Measurements from ENCODE around the gene PRSS36. TPM values are rescaled to one million over a fixed set of nuclear protein-coding genes. Genes with fewer than 3 reads are reported as not detected.
A peak's percentile ranks its signal among the peaks of the same experiment; 100 is the strongest.

The PRSS36 gene
- total RNA-seq, 1 donor from 2014 or later = 6.6 TPM

DNA sequence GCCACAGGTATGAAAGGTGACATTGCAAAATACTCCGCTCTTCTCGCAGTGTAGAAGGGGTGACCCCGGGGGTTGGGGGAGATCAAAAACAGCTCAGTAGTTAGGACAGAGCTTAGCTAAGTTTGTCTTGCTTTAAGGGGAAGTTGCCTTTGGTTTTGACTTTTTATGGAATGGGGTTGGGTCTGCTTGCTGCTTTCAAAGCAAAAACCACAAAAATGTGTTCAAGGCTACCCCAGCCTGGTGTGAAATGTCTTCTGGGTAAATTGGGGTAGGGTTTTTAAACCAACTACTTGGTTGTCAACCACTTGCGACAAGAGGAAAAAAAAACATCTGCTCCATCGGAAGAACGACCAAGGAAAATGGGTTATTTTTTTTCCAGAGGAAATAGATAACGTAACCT is 36.3 kb upstream of the PRSS36 start:
- intact Hi-C loops (cut with DNase I) = no loop called here
- TF ChIP-seq, protein P1, sequence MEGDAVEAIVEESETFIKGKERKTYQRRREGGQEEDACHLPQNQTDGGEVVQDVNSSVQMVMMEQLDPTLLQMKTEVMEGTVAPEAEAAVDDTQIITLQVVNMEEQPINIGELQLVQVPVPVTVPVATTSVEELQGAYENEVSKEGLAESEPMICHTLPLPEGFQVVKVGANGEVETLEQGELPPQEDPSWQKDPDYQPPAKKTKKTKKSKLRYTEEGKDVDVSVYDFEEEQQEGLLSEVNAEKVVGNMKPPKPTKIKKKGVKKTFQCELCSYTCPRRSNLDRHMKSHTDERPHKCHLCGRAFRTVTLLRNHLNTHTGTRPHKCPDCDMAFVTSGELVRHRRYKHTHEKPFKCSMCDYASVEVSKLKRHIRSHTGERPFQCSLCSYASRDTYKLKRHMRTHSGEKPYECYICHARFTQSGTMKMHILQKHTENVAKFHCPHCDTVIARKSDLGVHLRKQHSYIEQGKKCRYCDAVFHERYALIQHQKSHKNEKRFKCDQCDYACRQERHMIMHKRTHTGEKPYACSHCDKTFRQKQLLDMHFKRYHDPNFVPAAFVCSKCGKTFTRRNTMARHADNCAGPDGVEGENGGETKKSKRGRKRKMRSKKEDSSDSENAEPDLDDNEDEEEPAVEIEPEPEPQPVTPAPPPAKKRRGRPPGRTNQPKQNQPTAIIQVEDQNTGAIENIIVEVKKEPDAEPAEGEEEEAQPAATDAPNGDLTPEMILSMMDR (IDR thresholded peaks at IDR 0.05) = no peak
- DNase-seq (no peak), ATAC-seq (no peak)
- Histone ChIP-seq H3K4me1 (peaks cover 34% of the 10 kb centered on the region), H3K4me3 (no peak overlapping the region), H3K36me3 (peaks cover 90% of the 10 kb centered on the region), H3K27me3 (ENCODE audit: low read depth) (no peaks in the 10 kb centered on the region), H3K9me3 (no peaks in the 10 kb centered on the region), H3K27ac (no peak overlapping the region)

DNA sequence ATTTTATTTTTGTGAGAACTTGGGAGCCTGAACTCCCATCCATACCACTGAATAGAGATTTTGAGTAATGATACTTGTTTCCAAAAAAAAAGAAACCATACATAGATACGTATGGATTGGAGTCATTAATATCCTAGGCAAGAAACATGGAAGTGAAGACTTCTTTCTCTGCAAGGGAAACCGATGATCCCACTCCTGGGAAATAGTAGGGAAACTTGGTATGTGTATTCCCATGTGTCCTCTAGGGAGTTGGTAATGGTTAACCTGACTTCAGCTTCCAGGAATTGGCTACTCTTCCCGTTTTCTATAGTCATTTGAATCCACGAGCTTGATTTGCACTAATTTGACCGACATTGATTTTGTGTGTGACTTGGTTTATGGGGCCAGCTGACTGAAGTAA is 35.5 kb upstream of the PRSS36 start:
- Histone ChIP-seq H3K27me3 (ENCODE audit: low read depth) (no peaks in the 10 kb centered on the region), H3K4me1 (peaks cover 36% of the 10 kb centered on the region), H3K27ac (no peak overlapping the region), H3K36me3 (peaks cover 82% of the 10 kb centered on the region), H3K4me3 (no peak overlapping the region), H3K9me3 (no peaks in the 10 kb centered on the region)
- intact Hi-C loops (cut with DNase I) = no loop called here
- DNase-seq (no peak), ATAC-seq (no peak)
- TF ChIP-seq, protein P1 (IDR thresholded peaks at IDR 0.05) = no peak

DNA sequence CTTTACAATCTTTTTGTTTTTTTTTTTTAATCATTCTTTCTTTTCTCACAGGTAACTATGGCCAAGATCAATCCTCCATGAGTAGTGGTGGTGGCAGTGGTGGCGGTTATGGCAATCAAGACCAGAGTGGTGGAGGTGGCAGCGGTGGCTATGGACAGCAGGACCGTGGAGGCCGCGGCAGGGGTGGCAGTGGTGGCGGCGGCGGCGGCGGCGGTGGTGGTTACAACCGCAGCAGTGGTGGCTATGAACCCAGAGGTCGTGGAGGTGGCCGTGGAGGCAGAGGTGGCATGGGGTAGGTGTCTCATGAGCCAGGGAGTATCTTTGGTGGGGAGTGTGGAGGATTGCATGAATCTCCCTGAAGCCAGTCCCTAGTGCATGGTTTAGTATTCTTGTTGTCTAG is 35.0 kb upstream of the PRSS36 start:
- Histone ChIP-seq H3K9me3 (no peaks in the 10 kb centered on the region), H3K4me1 (peaks cover 36% of the 10 kb centered on the region), H3K36me3 (peaks cover 77% of the 10 kb centered on the region), H3K27me3 (ENCODE audit: low read depth) (no peaks in the 10 kb centered on the region), H3K27ac (no peak overlapping the region), H3K4me3 (no peak overlapping the region)
- no peak for ATAC-seq
- intact Hi-C loops (cut with DNase I) = no loop called here
- TF ChIP-seq, protein P1 (IDR thresholded peaks at IDR 0.05) = no peak
- no peak for DNase-seq

DNA sequence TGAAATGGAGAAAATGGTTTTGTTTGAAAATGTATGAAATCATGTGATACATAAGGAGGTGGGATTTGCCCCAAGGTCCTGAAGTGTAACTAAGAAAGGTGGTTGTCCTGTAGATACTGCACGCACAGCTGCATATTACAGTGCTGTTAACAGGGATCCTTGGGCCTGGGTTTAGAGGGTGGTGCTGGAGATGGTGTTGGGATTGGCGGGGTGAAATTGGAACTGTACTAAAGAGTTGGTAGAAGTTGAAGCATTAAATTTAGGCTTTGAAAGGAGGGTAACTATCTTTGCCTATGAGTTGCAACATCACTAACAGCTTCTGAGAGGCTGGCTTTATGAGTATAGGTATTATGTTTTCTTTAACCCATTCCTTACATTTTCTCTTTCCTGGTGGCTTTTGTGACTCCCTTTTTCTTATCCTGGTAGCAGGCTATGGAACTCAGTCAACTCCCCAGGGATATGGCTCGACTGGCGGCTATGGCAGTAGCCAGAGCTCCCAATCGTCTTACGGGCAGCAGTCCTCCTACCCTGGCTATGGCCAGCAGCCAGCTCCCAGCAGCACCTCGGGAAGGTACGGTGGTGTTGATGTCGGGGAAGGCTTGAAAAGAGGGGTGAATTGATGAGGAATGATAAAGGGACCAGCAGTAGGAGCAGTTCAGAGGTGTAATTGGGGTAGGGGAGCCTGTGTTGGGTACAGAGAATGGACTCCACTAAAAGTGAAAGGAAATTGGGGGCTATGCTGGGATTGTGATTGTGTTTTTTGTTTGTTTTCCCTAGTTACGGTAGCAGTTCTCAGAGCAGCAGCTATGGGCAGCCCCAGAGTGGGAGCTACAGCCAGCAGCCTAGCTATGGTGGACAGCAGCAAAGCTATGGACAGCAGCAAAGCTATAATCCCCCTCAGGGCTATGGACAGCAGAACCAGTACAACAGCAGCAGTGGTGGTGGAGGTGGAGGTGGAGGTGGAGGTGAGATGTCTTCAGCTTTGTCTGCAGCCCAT is 33.9 kb upstream of the PRSS36 start:
- ATAC-seq = no peak
- peaks cover 66% of the 10 kb centered on the region for H3K36me3 ChIP-seq
- peaks cover 43% of the 10 kb centered on the region for H3K4me1 ChIP-seq
- H3K27ac ChIP-seq = no peak overlapping the region
- no peak for DNase-seq
- intact Hi-C loops (cut with DNase I) = no loop called here
- no peaks in the 10 kb centered on the region for H3K9me3 ChIP-seq
- no peaks in the 10 kb centered on the region for H3K27me3 ChIP-seq (ENCODE audit: low read depth)
- H3K4me3 ChIP-seq = no peak overlapping the region
- TF ChIP-seq, protein P1 (IDR thresholded peaks at IDR 0.05) = no peak

DNA sequence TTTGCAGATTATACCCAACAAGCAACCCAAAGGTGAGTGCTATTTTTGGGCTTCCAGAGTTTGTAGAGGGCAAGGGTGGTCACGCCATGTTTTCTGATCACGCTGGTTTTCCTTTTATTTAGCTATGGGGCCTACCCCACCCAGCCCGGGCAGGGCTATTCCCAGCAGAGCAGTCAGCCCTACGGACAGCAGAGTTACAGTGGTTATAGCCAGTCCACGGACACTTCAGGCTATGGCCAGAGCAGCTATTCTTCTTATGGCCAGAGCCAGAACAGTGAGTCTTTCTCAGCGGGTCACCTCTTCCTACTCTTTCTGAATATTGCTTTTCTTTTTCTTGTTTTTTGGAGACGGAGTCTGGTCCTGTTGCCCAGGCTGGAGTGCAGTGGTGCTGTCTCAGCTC is 32.5 kb upstream of the PRSS36 start:
- ATAC-seq = no peak
- DNase-seq = no peak
- no peak overlapping the region for H3K27ac ChIP-seq
- no peaks in the 10 kb centered on the region for H3K9me3 ChIP-seq
- intact Hi-C loops (cut with DNase I) = no loop called here
- H3K27me3 ChIP-seq (ENCODE audit: low read depth) = no peaks in the 10 kb centered on the region
- TF ChIP-seq, protein P1 (IDR thresholded peaks at IDR 0.05) = no peak
- H3K4me1 ChIP-seq = peaks cover 53% of the 10 kb centered on the region
- peaks cover 52% of the 10 kb centered on the region for H3K36me3 ChIP-seq
- H3K4me3 ChIP-seq = peak overlapping the region; percentile 88
